ENCODE results near the gene AATF. TPM values are rescaled to one million over a fixed set of nuclear protein-coding genes. Genes with fewer than 3 reads are reported as not detected.

Gene AATF
- total RNA-seq, 1 donor from 2014 or later: 21.1 TPM

- Histone ChIP-seq H3K27me3 (no peaks in the 10 kb centered on the region), H3K27ac (no peak overlapping the region), H3K4me3 (no peak overlapping the region), H3K36me3 (no peaks in the 10 kb centered on the region), H3K9me3 (no peaks in the 10 kb centered on the region), H3K4me1 (peaks cover 22% of the 10 kb centered on the region)
- TF ChIP-seq POLR2AphosphoS5 (IDR thresholded peaks at IDR 0.05; ENCODE audit: insufficient read depth in 1 of 2, low read depth in 1 of 2): no peak
- no peak for TF ChIP-seq POLR2A (IDR thresholded peaks at IDR 0.05)
- DNase-seq (ENCODE audit: extremely low spot score in 2 of 2): no peak
- intact Hi-C loops (cut with DNase I): no loop called here
These were observed 31.6 kb downstream of the AATF start for GRCh38 chr17:36980280-36980761.

DNA sequence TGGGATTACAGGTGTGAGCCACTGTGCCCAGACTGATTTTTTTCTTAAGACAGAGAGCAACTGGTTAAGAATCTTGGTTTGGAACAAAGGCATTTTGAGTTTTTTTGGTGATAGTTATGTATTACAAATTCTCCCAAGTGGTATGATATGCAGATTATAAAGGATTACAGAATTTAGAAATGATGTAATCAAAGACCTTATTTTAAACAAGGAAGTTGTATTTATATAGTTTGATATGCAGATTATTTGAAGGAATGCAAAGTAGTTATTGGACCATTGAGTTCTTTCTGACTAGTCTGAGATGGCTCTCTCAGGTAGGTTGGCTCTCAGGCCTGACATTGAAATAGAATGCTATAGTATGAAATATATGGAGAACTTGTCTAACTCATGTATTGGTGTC lies 34.9 kb downstream of the AATF start:
- intact Hi-C loops (cut with DNase I): no loop called here
- Histone ChIP-seq H3K4me1 (peaks cover 20% of the 10 kb centered on the region), H3K9me3 (no peaks in the 10 kb centered on the region), H3K27me3 (no peaks in the 10 kb centered on the region), H3K27ac (no peak overlapping the region), H3K4me3 (no peak overlapping the region), H3K36me3 (peaks cover 0 to 17% of the 10 kb centered on the region in 2 donors)
- TF ChIP-seq, protein P1, sequence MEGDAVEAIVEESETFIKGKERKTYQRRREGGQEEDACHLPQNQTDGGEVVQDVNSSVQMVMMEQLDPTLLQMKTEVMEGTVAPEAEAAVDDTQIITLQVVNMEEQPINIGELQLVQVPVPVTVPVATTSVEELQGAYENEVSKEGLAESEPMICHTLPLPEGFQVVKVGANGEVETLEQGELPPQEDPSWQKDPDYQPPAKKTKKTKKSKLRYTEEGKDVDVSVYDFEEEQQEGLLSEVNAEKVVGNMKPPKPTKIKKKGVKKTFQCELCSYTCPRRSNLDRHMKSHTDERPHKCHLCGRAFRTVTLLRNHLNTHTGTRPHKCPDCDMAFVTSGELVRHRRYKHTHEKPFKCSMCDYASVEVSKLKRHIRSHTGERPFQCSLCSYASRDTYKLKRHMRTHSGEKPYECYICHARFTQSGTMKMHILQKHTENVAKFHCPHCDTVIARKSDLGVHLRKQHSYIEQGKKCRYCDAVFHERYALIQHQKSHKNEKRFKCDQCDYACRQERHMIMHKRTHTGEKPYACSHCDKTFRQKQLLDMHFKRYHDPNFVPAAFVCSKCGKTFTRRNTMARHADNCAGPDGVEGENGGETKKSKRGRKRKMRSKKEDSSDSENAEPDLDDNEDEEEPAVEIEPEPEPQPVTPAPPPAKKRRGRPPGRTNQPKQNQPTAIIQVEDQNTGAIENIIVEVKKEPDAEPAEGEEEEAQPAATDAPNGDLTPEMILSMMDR (IDR thresholded peaks at IDR 0.05): no peak
- TF ChIP-seq POLR2A (IDR thresholded peaks at IDR 0.05) (no peak), POLR2AphosphoS5 (IDR thresholded peaks at IDR 0.05; ENCODE audit: insufficient read depth in 1 of 2, low read depth in 1 of 2) (no peak)
- DNase-seq (ENCODE audit: extremely low spot score in 2 of 2): no peak

DNA sequence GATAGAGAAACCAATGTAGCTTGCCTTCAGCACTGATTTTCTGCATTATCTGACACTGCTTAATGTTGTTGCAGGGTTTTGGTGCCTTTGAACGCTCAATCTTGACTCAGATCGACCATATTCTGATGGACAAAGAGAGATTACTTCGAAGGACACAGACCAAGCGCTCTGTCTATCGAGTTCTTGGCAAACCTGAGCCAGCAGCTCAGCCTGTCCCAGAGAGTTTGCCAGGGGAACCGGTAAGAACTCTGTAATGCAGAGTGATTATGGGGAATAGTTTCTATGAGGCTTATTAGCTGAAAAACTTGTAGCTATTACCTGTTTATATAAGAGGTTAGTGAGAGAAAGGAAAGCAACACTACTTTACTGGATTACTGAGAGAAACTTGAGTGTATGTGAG lies 40.4 kb downstream of the AATF start:
- H3K36me3 ChIP-seq: peaks cover 0 to 45% of the 10 kb centered on the region in 2 donors
- H3K27ac ChIP-seq: no peak overlapping the region
- TF ChIP-seq, protein P1 (IDR thresholded peaks at IDR 0.05): no peak
- TF ChIP-seq POLR2AphosphoS5 (IDR thresholded peaks at IDR 0.05; ENCODE audit: insufficient read depth in 1 of 2, low read depth in 1 of 2) (no peak), POLR2A (IDR thresholded peaks at IDR 0.05) (no peak)
- no peaks in the 10 kb centered on the region for H3K9me3 ChIP-seq
- H3K4me3 ChIP-seq: no peak overlapping the region
- H3K4me1 ChIP-seq: no peaks in the 10 kb centered on the region
- intact Hi-C loops (cut with DNase I): no loop called here
- H3K27me3 ChIP-seq: no peaks in the 10 kb centered on the region
- no peak for DNase-seq (ENCODE audit: extremely low spot score in 2 of 2)

- H3K9me3 ChIP-seq: no peaks in the 10 kb centered on the region
- H3K4me1 ChIP-seq: no peaks in the 10 kb centered on the region
- no peak overlapping the region for H3K4me3 ChIP-seq
- peaks cover 0 to 64% of the 10 kb centered on the region in 2 donors for H3K36me3 ChIP-seq
- intact Hi-C loops (cut with DNase I): no loop called here
- no peak for TF ChIP-seq POLR2AphosphoS5 (IDR thresholded peaks at IDR 0.05; ENCODE audit: insufficient read depth in 1 of 2, low read depth in 1 of 2)
- TF ChIP-seq, protein P1 (IDR thresholded peaks at IDR 0.05): no peak
- TF ChIP-seq POLR2A (IDR thresholded peaks at IDR 0.05): no peak
- no peak for DNase-seq (ENCODE audit: extremely low spot score in 2 of 2)
- no peaks in the 10 kb centered on the region for H3K27me3 ChIP-seq
- no peak overlapping the region for H3K27ac ChIP-seq
These were observed 43.9 kb downstream of the AATF start for GRCh38 chr17:36992701-36993100.

DNA sequence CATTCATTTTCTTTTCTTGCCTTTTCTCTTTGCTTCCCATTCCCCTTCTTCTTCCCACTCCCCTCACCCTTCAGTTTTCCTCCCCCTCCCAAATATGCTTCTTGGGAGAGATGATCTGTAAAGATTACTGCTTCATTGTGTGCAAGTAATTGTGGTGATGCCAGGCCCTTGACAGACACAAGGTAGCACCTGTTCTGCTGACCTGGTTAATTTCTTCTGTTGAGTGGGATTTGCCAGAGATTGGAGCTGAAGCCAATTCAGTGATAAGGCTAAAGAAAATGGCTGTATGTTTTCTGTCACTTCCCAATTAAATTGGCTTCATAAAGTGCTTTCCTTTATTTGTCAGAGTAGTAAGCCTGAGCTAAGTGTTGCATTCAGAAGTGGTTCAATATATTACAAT lies 44.5 kb downstream of the AATF start:
- Histone ChIP-seq H3K4me3 (no peak overlapping the region), H3K4me1 (no peaks in the 10 kb centered on the region), H3K27me3 (no peaks in the 10 kb centered on the region), H3K36me3 (peaks cover 0 to 63% of the 10 kb centered on the region in 2 donors), H3K27ac (no peak overlapping the region), H3K9me3 (no peaks in the 10 kb centered on the region)
- intact Hi-C loops (cut with DNase I): no loop called here
- no peak for DNase-seq (ENCODE audit: extremely low spot score in 2 of 2)
- TF ChIP-seq POLR2AphosphoS5 (IDR thresholded peaks at IDR 0.05; ENCODE audit: insufficient read depth in 1 of 2, low read depth in 1 of 2): no peak
- TF ChIP-seq POLR2A (IDR thresholded peaks at IDR 0.05): no peak
- TF ChIP-seq, protein P1 (IDR thresholded peaks at IDR 0.05): no peak
